GM19099 (cell line): ENCODE measurements around the gene SERPINA12.

Experiments
- POLR2A ChIP-seq: IDR thresholded peaks from 3 replicates; pipeline ENCODE4 v1.6.1; 2011; ENCODE audit warnings: low read depth; ENCODE audit not compliant: insufficient read length; ENCODE audit errors: extremely low read depth

The SERPINA12 gene

GRCh38 chr14:94514351-94514750 is 5.1 kb upstream of the SERPINA12 start:
- TF ChIP-seq POLR2A: no peak

- TF ChIP-seq POLR2A: no peak
Measured at GRCh38 chr14:94505641-94506040, 3.6 kb downstream of the SERPINA12 start.

- no peak for TF ChIP-seq POLR2A
Measured at GRCh38 chr14:94505206-94505605, 4.1 kb downstream of the SERPINA12 start.

- TF ChIP-seq POLR2A: no peak
Measured at GRCh38 chr14:94501588-94502516, 7.4 kb downstream of the SERPINA12 start.

GRCh38 chr14:94500264-94500663 is 9.0 kb downstream of the SERPINA12 start:
- no peak for TF ChIP-seq POLR2A

- TF ChIP-seq POLR2A: no peak
Measured at GRCh38 chr14:94499673-94500072, 9.6 kb downstream of the SERPINA12 start.

- no peak for TF ChIP-seq POLR2A
Measured at GRCh38 chr14:94498215-94498614, 11.1 kb downstream of the SERPINA12 start.

- no peak for TF ChIP-seq POLR2A
Measured at GRCh38 chr14:94494085-94494484, 15.2 kb downstream of the SERPINA12 start.

- TF ChIP-seq POLR2A: no peak
Measured at GRCh38 chr14:94491511-94491910, 17.8 kb downstream of the SERPINA12 start.

GRCh38 chr14:94489336-94489735 is 19.9 kb downstream of the SERPINA12 start:
- TF ChIP-seq POLR2A: no peak

- no peak for TF ChIP-seq POLR2A
Measured at GRCh38 chr14:94486883-94487282, 22.4 kb downstream of the SERPINA12 start.

- TF ChIP-seq POLR2A: no peak
Measured at GRCh38 chr14:94485944-94486841, 23.1 kb downstream of the SERPINA12 start.

- no peak for TF ChIP-seq POLR2A
Measured at GRCh38 chr14:94484481-94484880, 24.8 kb downstream of the SERPINA12 start.

GRCh38 chr14:94483729-94484275 is 25.5 kb downstream of the SERPINA12 start:
- TF ChIP-seq POLR2A: no peak

- no peak for TF ChIP-seq POLR2A
Measured at GRCh38 chr14:94483071-94483451, 26.2 kb downstream of the SERPINA12 start.
